Esophagus squamous epithelium (tissue), 4 donors: Measurements from ENCODE around the gene KRTAP10-1.

Experiments
- POLR2A ChIP-seq, 4 donors: fragments of 450-650 bp; IDR thresholded peaks; one replicate each; pipeline ENCODE4 v1.6.1; 2017; ENCODE audit warnings: antibody characterized with exemption in 4 of 4, mild to moderate bottlenecking in 4 of 4, moderate library complexity in 3 of 4
- TF ChIP-seq, protein P1 (sequence below), 6 experiments: fragments of 450-650 bp in 4 of 6; fragments of 200-600 bp in 2 of 6; sonication (generic) in 2 of 6; IDR thresholded peaks; one replicate each; pipeline ENCODE4 v1.5.1; 2016 to 2019; ENCODE audit warnings: antibody characterized with exemption in 6 of 6, mild to moderate bottlenecking in 4 of 6, moderate library complexity in 4 of 6

DNA sequence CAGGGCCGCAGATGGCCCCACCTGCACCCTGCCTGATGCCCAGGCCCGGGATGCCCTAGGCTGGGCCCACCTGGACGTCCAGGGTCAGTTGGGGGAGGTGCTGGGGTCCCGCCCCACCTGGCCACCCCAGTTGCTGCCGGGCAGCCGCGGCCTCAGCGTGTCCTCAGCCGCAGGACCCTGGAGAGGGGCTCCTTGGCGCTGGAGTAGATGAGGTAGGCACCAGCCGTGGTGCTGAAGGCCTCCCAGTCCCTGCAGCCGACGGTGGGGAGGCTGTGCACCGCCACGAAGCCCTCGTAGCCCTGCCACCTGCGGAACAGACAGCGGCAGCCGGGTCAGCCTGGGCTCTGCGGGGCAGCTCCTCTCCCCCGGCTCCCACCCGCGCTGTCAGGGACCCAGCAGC is 40.4 kb downstream of the KRTAP10-1 start:
- TF ChIP-seq, protein P1, sequence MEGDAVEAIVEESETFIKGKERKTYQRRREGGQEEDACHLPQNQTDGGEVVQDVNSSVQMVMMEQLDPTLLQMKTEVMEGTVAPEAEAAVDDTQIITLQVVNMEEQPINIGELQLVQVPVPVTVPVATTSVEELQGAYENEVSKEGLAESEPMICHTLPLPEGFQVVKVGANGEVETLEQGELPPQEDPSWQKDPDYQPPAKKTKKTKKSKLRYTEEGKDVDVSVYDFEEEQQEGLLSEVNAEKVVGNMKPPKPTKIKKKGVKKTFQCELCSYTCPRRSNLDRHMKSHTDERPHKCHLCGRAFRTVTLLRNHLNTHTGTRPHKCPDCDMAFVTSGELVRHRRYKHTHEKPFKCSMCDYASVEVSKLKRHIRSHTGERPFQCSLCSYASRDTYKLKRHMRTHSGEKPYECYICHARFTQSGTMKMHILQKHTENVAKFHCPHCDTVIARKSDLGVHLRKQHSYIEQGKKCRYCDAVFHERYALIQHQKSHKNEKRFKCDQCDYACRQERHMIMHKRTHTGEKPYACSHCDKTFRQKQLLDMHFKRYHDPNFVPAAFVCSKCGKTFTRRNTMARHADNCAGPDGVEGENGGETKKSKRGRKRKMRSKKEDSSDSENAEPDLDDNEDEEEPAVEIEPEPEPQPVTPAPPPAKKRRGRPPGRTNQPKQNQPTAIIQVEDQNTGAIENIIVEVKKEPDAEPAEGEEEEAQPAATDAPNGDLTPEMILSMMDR (IDR thresholded peaks at IDR 0.05) = no peak
- TF ChIP-seq POLR2A (IDR thresholded peaks at IDR 0.05) = no peak
